Measurements from ENCODE around the gene OR2T1.
"Not testable (repeated sequence)": the region's sequence is repeated elsewhere in the genome, so short reads cannot be mapped to it uniquely, and the experiment has no call there.

Gene OR2T1, protein sequence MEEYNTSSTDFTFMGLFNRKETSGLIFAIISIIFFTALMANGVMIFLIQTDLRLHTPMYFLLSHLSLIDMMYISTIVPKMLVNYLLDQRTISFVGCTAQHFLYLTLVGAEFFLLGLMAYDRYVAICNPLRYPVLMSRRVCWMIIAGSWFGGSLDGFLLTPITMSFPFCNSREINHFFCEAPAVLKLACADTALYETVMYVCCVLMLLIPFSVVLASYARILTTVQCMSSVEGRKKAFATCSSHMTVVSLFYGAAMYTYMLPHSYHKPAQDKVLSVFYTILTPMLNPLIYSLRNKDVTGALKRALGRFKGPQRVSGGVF

DNA sequence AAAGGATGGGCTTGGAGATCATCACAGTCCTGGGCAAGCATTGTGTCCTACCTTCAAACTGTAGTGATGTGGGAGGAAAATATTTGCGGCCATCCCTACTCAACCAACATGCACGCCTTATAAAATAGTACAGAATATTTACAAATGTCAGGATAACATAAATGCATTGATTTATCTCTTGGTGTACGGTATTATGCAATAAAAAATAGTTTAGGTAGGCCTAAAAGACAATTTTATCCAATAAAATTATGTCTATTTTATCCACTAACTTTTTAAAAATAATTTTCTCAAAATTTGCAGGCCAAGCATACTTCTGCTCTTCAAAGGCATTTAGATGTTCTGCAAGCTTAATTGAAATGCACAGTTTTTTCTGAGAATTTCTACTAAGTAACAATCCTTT, at the start of gene OR2T1:
TSS of gene OR2T1 (plus strand) at position 301 of the 400 bp plus-strand sequence. CDS start 3,100 bp downstream, outside the sequence.
- DNase-seq = no peak

DNA sequence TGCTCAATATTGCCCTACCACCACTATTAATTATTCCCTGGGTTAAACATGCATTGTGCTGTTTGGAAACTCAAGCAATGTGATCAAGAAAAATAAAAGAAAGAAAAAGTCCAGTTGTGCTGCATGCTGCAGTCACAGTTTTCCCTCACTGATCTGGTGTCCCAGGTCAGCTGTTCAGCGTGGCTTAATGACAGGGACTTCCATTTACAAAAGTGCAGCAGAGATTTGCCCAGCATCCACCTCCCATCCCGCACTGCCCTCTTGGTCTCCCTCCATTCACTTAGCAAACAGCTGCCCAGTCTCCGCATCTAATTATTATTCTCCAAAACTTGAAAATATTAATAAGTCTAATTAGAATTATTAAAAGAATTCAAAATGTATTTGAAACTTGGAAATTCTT, 43.4 kb upstream of the OR2T1 start:
- no peak for DNase-seq

DNA sequence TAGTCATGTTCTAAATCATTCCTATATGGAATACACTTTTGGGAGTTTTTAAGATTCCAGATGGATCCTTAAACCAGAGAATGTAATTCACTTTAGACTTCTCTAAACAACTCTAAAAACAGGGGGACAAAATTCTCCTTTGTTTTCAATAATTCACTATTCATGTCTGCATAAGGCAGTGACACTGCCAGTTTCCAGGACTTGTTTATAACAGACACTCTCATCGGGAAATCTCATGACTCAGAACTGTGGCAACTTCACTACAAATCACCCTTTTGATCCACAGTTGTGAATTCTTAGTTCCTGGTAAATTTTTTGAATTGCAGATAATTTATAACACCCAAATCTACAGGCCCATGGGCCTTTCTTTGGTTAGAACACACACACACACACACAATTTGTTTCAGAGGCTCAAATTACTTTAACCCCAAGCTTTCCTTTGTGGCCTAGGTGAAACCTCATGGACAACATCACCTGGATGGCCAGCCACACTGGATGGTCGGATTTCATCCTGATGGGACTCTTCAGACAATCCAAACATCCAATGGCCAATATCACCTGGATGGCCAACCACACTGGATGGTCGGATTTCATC, 41.6 kb upstream of the OR2T1 start, which contains the start of gene OR2T4:
TSS of gene OR2T4 (plus strand) at position 545 of the 595 bp plus-strand sequence. CDS start at position 545, 0 bp downstream.
- DNase-seq = no peak

DNA sequence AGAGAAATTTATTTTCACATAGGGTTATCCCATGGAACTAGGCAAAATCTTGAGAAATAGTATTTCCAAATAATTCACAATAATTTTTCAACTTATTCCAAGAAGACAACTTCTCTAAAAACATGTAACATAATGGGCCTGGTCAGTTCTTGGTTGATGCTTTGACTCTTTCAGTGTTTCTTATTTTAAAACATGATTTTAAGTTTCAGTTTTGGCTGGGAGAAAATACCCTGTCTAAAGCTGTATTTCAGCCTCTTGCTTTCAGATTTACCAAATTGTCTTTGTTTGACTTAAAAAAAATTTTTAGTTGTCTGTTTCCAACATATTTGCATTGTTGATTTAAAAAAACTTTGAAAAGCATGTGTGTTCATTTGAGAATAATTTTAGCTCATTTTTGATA, 36.2 kb upstream of the OR2T1 start:
- no peak for DNase-seq

DNA sequence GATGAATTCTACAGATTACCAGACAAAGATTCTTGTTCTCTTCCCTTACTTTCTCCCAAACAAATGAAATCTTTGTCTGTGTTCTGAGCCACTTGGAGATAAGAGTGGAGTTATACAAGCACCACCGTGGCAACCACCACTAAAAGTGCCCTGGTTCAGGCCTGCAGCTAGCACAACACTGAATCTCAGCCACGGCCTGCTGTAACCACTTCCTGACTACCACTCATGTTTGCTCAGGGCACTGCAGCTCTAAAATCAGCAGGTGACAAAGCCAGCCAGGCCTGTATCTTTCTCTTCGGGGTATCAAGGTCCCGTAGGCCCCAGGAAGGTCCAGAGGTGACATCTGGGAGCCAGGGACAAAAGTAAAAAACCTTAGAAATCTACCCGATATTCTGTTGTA, 30.5 kb upstream of the OR2T1 start:
- no peak for DNase-seq

DNA sequence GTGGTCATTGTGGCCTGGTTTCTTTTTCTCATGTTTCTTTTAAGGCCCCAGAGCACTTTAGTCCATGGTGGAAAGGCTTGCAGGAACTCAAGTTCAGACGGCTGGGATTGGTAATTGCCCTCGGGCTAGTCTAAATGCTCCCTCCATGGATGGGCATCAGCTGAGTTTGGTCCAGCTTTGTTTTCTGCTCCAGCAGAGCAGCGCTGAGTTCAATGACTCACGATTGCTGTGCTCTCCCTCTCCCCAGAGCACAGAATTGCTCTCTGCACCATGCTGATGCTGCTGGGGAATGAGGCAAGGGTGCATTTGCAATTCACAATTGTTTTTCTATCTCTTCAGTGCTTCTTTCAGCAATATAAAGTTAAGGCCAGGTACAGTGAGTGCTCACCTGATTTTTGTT, 29.1 kb upstream of the OR2T1 start:
- no peak for DNase-seq

DNA sequence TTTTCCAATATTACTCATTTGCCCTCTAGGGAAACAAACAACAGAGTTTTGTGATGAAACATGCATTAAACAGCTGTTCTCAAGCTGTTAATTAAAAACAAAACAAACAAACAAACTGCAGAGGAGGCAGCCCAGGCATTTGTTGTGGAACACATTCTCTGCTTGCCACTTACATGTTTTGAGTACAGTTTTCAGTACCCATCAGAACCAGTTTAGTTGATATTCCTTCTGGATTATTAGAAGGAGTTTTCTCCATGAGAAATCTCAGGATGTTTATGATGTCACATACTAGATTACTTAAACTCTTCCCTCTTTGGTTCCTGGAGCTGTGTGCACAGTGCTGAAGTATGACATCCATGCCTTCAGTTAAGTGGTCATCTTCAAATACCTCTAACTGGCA, 27.4 kb upstream of the OR2T1 start, which contains the start of gene OR2T6:
TSS of gene OR2T6 (plus strand) at position 301 of the 400 bp plus-strand sequence. CDS start 11,863 bp downstream, outside the sequence.
- no peak for DNase-seq

DNA sequence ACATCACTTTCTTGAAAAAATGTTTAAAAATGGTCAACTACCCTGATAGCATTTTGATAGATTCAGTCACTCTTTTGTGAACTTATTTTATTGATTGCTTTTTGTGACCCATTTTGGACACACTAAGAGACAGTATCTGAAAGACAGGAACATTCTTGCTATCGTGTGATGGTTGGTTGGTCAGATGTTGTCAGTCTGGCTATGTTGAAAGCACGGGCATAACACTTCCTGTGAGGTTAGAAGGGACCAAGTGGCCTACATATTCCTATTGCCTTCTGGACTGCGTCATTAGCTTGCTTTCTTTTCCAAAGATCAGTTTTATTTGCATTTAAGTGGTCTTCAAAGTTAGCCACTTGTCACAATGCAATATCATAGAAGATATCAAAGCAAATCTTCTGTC, 25.9 kb upstream of the OR2T1 start:
- no peak for DNase-seq

DNA sequence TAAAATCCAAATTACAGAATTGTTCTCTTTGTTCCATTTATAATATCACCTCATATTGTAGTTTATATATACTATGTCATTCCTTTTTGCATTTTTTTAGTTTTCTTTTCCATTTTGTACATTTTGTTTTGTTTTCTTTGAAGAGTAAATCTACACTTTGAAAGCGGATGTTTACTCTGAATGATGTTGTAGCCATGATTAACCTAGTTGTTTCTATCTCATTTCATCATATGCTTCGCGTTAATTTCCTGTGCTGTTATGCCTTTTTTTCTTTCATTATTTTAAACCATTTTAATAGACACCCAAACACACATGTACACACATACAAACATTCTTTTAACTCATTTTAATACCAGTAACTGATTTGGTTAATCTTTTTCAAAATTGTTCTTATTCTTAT, 22.0 kb upstream of the OR2T1 start:
- no peak for DNase-seq

DNA sequence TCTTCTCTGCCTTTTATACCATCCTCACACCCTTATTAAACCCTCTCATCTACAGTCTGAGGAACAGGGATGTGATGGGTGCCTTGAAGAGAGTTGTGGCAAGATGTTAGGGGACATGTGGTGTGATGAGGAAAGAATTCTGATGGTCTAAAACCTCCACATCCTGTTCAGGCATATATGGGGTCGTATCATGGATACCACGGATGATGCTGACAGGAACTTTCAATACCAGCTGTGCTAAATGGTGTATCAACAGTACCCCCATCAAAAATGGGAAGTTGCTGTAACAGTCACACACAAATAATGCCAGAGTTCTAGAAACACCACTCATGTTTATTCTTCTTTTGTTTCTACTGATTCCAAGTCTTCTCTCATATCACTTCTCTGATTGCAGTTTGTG, 14.4 kb upstream of the OR2T1 start:
- DNase-seq = no peak

DNA sequence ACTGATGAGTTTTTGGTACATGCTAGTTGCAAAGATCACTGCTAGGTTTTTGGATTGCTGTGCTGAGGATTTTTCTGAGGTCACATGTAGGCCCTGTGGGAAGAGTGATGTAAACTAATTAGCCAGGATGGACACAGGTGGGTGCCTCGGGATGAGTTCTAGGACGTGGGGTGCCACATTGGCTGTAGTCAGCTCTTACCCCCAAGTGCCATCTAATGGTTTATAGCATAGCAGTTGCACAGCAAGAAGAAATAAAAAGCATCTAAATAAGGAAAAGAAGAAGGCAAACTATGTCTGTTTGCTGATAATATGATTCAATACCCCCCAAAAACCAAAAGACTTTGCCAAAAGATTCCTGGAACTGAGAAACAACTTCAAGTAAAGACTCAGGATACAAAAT, 9.8 kb upstream of the OR2T1 start:
- no peak for DNase-seq

DNA sequence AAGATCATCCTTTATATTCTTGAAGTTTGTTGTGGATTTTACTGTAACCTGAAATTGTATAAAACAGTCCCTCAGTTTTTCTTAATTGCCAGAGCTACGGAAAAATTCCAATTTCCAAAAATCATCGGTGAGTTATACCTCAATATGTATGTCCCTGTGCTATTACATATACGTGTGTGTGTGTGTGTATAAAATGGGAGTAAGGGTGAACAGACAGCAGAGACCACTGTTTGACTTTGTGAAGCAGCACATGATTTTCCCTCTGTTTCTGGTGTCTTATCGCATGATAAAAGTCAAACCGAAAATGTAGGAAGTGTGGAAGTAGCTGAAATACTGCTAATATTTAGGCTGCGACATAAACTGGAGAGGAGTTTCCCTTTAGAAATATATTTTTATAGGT, 1.2 kb downstream of the OR2T1 start:
- DNase-seq = no peak

DNA sequence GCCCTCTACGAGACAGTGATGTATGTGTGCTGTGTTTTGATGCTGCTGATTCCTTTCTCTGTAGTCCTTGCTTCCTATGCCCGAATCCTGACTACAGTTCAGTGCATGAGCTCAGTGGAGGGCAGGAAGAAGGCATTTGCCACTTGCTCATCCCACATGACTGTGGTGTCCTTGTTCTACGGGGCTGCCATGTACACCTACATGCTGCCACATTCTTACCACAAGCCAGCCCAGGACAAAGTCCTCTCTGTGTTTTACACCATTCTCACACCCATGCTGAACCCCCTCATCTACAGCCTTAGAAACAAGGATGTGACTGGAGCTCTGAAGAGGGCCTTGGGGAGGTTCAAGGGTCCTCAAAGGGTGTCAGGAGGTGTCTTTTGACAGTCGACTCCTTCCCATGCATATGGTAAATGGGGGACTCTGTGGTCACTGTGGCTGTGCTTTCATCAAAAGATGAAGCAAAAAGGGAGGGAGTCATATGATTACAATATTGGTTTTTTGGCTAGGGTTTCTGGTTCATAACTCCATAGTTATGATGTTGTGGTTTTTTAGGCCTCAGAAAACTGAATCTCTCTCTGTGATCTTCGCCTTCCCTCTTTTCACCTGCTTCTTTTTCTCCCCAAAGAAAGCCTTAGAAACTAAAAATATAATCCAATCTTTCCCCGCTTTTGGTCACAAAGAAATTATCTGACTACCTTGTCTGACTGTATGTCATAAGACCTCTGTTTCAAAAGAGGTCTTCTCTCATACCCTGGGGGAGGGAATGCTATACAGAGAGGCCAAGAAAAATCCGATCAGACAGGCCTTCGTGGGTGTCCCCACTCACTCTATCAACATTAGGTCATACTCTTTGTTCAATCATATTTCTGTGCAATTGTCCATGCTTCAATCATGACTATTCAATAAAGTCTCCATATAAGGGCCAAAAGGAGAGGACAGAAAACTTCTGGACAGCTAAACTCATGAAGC, 4.2 kb downstream of the OR2T1 start:
- DNase-seq = no peak

DNA sequence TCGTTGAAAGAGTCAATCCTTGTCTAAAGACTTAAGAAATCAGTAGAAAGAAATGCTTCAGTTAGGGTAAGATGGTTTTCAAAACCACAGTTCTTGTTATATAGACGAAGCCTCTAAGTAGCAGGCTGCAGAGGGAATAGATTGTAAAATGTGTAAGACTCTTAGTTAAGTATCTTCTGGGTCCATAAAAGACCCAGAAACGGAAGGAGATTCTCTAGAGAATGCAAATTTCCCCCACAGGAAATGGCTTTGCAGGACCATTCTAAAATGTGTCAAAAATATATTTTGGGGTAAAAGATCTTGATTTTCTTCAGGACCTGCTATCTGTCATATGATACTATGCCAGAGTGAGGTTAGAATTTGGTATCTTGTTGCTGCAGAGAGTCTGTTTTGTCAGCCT, 13.4 kb downstream of the OR2T1 start:
- DNase-seq = no peak

DNA sequence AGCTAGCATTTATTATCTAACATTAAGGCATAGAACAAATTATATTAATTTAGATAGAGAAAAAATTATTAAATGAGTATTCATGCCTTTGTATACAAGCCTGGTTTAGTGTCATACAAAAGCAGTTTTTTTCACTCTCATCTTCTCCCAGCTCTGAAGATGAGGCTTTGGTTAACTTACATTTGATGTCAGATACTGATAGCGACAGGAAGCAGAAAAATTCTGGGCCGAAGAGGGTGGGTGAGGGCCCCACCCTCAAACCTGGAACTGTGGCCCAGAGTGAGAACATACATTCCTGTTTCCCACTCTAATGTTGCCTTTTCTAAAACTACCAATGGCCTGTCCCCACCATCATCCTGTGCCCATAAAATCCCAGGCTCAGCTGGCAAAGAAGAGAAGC, 15.0 kb downstream of the OR2T1 start:
- no peak for DNase-seq

DNA sequence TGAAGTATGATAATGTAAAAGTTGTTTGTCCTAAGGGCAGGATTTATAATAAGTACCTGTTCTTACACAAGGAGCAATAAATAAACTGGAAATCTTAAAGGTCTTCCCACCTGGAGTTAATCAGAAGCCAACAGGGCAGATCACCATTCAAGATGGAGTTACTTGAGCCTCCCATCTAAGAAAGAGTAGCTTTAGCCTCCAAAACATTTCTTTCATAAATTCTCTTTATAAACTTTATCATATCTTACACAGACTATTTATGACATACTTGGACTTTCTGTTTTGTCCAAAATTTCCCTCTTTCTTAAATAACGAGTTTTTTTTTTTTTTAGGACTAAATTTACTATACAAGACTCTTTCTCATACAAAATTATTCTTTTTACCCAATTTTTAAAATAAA, 18.5 kb downstream of the OR2T1 start:
- DNase-seq = no peak

DNA sequence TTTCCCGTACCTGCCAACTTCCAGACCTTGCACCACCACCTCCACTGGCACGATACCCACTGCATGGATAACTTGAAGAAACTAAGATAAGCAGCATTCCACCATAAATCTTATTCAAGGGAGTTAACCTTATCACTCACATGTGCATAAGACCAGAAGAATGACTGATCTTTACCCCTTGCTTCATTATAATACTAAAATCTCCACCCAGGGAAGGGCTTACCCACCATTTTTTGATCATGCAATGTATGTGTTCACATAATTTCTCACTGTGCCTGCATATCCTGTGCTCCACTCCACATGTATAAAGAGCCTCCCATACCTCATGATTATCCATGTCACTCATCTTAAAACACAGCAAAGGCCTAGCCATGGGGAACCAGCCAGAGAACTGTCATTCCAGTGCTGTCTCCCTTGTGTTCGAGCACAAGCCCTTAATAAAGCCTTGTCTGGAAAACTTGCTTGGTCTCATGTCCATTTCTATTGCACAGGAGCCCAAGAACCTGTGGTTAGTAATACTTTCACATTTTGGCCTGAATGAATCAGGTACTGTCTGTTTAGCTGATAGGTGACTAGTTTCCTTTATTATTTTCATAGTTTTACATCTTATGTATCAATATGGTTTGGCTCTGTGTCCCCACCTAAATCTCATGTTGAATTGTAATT, 24.8 kb downstream of the OR2T1 start:
- not testable (repeated sequence) for DNase-seq

DNA sequence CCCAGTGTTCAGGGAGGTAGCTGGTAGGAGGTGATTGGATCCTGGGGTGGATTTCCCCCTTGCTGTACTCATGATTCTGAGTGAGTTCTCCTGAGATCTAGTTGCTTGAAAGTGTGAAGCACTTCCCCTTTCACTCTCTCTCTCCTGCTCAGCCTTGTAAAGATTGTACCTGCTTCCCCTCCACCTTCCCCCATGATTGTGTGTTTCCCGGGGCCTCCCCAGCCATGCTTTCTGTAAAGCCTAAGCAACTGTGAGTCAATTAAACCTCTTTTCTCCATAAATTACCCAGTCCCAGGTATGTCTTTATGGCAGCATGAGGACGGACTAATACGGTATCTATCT, 25.3 kb downstream of the OR2T1 start:
- not testable (repeated sequence) for DNase-seq

DNA sequence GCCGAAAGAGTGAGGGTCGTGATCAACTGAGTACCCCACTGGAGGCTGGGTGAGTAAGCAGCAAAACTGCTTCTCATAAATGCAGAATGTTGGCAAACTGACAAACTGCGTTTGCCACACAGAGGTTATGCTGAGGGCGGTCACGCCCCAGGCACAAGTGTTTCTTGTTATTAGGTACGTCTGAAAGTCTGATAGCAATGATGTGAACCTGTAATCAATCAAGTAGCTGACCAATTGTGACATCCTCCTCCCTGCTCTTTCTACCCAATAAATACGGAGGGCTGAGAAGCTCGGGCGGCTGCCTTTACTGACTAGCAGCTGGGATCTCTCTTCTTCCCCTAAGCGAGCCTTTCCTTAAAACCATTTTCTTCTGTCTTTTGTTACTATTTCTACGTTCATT, 28.8 kb downstream of the OR2T1 start:
- not testable (repeated sequence) for DNase-seq

DNA sequence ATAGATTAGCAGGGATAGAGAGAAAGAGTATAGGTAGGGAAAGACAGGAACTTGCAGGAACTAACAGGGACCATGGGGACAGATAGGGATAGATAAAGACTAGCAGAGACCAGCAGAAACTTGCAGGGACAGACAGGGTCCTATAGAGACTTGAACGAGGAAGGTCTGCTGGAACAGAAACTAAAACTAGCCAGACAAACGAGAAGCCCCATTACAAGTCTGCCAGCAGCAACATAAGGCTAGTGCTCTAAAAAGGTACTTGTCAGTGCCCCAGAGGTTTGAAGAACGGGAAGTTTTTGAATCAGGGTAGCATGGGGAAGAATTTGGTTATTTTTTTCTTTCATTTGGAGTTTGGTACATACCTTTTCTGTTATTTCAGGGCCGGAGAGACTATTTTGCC, 29.4 kb downstream of the OR2T1 start:
- not testable (repeated sequence) for DNase-seq

DNA sequence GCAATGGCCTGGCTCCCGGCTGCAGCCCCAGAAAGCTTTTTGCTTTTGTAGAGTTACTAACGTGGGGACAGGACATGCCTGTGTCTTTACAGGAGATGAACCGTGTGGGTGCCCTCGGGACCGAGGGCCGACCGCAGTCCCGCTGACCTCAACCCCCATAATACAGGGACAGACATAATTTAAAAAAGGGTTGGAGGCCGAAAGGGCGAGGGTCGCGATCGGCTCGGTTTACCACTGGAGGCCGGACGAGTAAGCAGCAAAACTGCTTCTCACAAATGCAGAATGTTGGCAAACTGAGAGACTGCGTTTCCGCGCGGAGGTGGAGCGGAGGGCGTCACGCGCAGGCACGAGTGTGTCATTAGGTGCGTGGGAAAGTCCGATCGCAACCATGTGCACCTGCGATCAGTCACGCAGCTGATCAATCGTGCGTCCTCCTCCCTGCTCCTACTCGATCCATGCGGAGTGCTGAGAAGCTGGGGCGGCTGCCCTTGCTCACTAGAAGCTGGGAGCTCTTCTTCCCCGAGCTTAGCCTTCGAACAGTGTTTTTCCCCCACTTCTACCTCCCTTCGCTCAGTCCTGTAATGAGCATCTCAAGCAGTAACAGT, 31.1 kb downstream of the OR2T1 start:
- not testable (repeated sequence) for DNase-seq

DNA sequence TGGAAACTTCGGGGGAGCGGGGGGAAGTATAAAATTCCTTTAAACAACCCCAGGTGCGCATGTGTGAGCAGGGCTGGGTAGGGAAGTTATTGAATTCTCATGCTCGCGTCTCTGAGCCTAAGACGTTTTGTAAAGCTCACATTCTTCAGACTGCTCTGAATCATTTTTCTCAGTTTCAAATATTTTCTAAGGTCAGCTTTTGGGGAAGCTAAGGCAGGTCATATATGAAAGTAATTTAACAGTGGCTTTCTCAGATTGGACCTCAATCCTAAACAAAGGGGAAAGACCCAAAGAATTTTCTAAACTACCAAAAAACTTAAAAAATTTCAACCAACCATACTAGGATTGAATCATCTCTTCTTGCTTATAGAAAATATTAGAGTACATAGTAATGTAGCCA, 32.1 kb downstream of the OR2T1 start:
- DNase-seq = not testable (repeated sequence)
